Testis (tissue), 2 donors: Measurements from ENCODE around the gene CHST3.

Experiments
- POLR2A ChIP-seq: fragments of 450-650 bp; IDR thresholded peaks from one replicate; pipeline ENCODE4 v1.6.1; 2017; ENCODE audit warnings: antibody characterized with exemption, mild to moderate bottlenecking, moderate library complexity
- TF ChIP-seq, protein P1 (sequence below), 3 experiments: fragments of 450-650 bp in 2 of 3; fragments of 200-600 bp in 1 of 3; sonication (generic) in 1 of 3; IDR thresholded peaks; one replicate each; pipeline ENCODE4 v1.5.1; 2016 to 2019; ENCODE audit warnings: antibody characterized with exemption in 3 of 3, mild to moderate bottlenecking in 2 of 3, moderate library complexity in 1 of 3

DNA sequence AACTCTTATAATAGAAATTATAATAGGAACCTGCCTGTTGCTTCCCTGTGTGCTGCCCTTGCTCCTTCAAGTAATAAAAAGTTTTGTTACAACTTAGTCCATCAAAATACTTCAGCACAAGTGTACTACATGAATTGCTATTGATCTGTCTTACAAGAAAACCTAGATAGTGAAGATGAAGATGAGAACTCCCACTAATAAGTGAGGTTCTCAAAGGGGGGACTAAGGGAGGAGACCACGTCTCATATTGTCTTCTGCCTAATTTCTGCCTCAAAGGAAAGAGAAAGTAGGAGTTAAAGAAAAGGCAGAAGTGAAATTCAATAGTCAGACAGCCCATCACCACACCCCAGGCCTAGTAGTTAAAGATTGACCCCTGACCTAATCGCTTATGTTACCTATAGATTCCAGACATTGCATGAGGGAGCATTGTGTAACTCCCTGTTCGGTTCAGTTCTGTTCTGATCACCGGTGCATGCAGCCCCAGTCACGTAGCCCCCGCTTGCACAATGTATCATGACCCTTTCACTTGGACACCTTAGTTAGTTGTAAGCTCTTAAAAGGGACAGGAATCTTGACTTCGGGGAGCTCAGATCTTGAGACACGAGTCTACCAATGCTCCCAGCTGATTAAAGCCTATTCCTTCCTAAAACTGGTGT is 18.2 kb upstream of the CHST3 start:
- TF ChIP-seq POLR2A: no peak
- TF ChIP-seq, protein P1, sequence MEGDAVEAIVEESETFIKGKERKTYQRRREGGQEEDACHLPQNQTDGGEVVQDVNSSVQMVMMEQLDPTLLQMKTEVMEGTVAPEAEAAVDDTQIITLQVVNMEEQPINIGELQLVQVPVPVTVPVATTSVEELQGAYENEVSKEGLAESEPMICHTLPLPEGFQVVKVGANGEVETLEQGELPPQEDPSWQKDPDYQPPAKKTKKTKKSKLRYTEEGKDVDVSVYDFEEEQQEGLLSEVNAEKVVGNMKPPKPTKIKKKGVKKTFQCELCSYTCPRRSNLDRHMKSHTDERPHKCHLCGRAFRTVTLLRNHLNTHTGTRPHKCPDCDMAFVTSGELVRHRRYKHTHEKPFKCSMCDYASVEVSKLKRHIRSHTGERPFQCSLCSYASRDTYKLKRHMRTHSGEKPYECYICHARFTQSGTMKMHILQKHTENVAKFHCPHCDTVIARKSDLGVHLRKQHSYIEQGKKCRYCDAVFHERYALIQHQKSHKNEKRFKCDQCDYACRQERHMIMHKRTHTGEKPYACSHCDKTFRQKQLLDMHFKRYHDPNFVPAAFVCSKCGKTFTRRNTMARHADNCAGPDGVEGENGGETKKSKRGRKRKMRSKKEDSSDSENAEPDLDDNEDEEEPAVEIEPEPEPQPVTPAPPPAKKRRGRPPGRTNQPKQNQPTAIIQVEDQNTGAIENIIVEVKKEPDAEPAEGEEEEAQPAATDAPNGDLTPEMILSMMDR (IDR thresholded peaks at IDR 0.05): no peak
